Tibial nerve (tissue), 4 donors: ENCODE results near the gene RPN2. TPM values are rescaled to one million over a fixed set of nuclear protein-coding genes. Genes with fewer than 3 reads are reported as not detected.
A peak's percentile ranks its signal among the peaks of the same experiment; 100 is the strongest.

Experiments used
- DNase-seq, 2 donors: peaks; one replicate each; pipeline ENCODE4 v3.0.0-alpha.2; 2019; ENCODE audit warnings: low spot score in 2 of 2
- H3K27ac ChIP-seq, 4 donors: fragments of 200-600 bp; sonication (generic) in 3 of 4; one replicate each; pipeline ENCODE4 v1.5.1; 2017 to 2019; ENCODE audit warnings: mild to moderate bottlenecking in 1 of 4
- H3K27me3 ChIP-seq, 2 donors: fragments of 200-600 bp; sonication (generic) in 1 of 2; one replicate each; pipeline versions ENCODE4 v1.5.1 to v1.6.0; 2017 to 2019
- H3K36me3 ChIP-seq, 3 donors: fragments of 200-600 bp; sonication (generic); one replicate each; pipeline ENCODE4 v1.5.1; 2018 to 2019
- H3K4me1 ChIP-seq, 4 donors: fragments of 200-600 bp; sonication (generic) in 3 of 4; one replicate each; pipeline ENCODE4 v1.5.1; 2017 to 2019
- H3K4me3 ChIP-seq, 4 donors: fragments of 200-600 bp; sonication (generic) in 3 of 4; one replicate each; pipeline ENCODE4 v1.5.1; 2017 to 2019; ENCODE audit warnings: mild to moderate bottlenecking in 1 of 4, moderate library complexity in 1 of 4
- H3K9me3 ChIP-seq, 4 donors: fragments of 200-600 bp; sonication (generic) in 3 of 4; one replicate each; pipeline ENCODE4 v1.5.1; 2017 to 2019
- EP300 ChIP-seq, 2 donors: sonication (generic); formaldehyde crosslinking; IDR thresholded peaks; one replicate each; pipeline ENCODE4 v1.6.1; 2017; ENCODE audit warnings: antibody characterized with exemption in 2 of 2, mild to moderate bottlenecking in 1 of 2
- POLR2A ChIP-seq, 2 donors: fragments of 450-650 bp; IDR thresholded peaks; one replicate each; pipeline ENCODE4 v1.6.1; 2017; ENCODE audit warnings: antibody characterized with exemption in 2 of 2, mild to moderate bottlenecking in 2 of 2, moderate library complexity in 2 of 2
- WGBS, 2 donors: methylation state at CpG; one replicate each; pipeline ENCODE4 v1.1.5; 2018; 5-methylcytosine and 5-hydroxymethylcytosine counted together
- total RNA-seq, 4 donors: library from RNA; depleted of rRNA; stranded (reverse); fragments of >200 nt; gene quantifications; one replicate each; pipeline ENCODE4 v1.1.0, GENCODE V29; 2016
- TF ChIP-seq, protein P1 (sequence below), 5 experiments: fragments of 200-600 bp in 3 of 5; fragments of 450-650 bp in 2 of 5; sonication (generic) in 3 of 5; IDR thresholded peaks; one replicate each; pipeline ENCODE4 v1.5.1; 2016 to 2019; ENCODE audit warnings: antibody characterized with exemption in 5 of 5, mild to moderate bottlenecking in 3 of 5, moderate library complexity in 2 of 5

RPN2 gene
- total RNA-seq, 4 donors from 2014 or later, result 87.7 to 124 (median 101) TPM

DNA sequence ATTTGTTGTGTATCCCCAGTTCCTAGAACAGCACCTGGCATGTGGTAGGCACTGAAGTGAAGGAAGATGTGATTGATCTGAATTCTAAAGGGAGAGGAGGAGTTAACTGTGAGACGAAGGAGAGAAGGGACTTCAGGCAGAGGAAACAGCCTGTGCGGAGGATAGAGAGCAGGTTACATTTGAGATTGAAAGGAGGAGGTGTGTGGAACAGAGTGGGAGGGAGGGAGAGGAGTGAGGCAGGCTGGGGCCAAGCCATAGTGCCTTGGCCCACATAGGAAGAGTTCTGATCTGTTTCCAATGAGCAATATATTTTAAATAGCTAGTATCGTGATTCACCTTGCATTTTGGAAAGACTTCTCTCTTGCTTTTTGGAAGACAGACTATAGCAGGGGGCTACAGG lies 14.1 kb downstream of the RPN2 start:
- Histone ChIP-seq H3K4me1 (peaks cover 0 to 78% (median 15%) of the 10 kb centered on the region in 4 donors), H3K27ac (peak overlapping the region in 2 of 4 donors; percentile 2 to 15), H3K9me3 (no peaks in the 10 kb centered on the region), H3K36me3 (peaks cover 0 to 23% (median 2%) of the 10 kb centered on the region in 3 donors), H3K27me3 (no peaks in the 10 kb centered on the region), H3K4me3 (no peak overlapping the region)
- no peak for DNase-seq
- no peak for TF ChIP-seq POLR2A (IDR thresholded peaks at IDR 0.05)
- TF ChIP-seq EP300 (IDR thresholded peaks at IDR 0.05), result no peak
- TF ChIP-seq, protein P1, sequence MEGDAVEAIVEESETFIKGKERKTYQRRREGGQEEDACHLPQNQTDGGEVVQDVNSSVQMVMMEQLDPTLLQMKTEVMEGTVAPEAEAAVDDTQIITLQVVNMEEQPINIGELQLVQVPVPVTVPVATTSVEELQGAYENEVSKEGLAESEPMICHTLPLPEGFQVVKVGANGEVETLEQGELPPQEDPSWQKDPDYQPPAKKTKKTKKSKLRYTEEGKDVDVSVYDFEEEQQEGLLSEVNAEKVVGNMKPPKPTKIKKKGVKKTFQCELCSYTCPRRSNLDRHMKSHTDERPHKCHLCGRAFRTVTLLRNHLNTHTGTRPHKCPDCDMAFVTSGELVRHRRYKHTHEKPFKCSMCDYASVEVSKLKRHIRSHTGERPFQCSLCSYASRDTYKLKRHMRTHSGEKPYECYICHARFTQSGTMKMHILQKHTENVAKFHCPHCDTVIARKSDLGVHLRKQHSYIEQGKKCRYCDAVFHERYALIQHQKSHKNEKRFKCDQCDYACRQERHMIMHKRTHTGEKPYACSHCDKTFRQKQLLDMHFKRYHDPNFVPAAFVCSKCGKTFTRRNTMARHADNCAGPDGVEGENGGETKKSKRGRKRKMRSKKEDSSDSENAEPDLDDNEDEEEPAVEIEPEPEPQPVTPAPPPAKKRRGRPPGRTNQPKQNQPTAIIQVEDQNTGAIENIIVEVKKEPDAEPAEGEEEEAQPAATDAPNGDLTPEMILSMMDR (IDR thresholded peaks at IDR 0.05), result no peak
- 72 to 79% methylated on average over 3 of the region's 3 CpGs for WGBS, 2 donors

DNA sequence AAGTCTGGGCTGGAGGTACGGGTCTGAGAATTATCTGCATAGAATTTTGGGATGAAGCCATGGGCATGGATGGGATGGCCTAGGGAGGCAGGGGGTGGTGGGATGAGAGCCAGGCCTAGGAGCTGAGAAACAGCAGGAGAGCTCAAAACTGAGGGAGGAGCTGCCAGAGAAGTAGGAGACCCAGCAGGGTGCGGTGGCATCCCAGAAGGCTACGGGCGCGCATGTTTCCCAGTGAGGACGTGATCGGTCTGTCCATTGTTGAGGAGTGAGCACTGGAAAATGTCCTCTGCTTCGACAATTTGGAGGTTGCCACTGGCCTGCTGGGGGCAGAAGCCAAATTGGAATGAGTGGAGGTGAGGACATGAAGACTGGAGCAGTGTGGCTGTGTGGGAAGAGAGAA lies 14.7 kb downstream of the RPN2 start:
- H3K4me3 ChIP-seq, result no peak overlapping the region
- no peak overlapping the region for H3K27ac ChIP-seq
- DNase-seq, result no peak
- H3K9me3 ChIP-seq, result no peaks in the 10 kb centered on the region
- TF ChIP-seq, protein P1 (IDR thresholded peaks at IDR 0.05), result no peak
- TF ChIP-seq POLR2A (IDR thresholded peaks at IDR 0.05), result no peak
- TF ChIP-seq EP300 (IDR thresholded peaks at IDR 0.05), result no peak
- WGBS, 2 donors, result 85 to 91% methylated on average over 8 of the region's 8 CpGs
- H3K36me3 ChIP-seq, result peaks cover 0 to 22% (median 2%) of the 10 kb centered on the region in 3 donors
- H3K27me3 ChIP-seq, result no peaks in the 10 kb centered on the region
- H3K4me1 ChIP-seq, result peaks cover 0 to 77% (median 15%) of the 10 kb centered on the region in 4 donors

DNA sequence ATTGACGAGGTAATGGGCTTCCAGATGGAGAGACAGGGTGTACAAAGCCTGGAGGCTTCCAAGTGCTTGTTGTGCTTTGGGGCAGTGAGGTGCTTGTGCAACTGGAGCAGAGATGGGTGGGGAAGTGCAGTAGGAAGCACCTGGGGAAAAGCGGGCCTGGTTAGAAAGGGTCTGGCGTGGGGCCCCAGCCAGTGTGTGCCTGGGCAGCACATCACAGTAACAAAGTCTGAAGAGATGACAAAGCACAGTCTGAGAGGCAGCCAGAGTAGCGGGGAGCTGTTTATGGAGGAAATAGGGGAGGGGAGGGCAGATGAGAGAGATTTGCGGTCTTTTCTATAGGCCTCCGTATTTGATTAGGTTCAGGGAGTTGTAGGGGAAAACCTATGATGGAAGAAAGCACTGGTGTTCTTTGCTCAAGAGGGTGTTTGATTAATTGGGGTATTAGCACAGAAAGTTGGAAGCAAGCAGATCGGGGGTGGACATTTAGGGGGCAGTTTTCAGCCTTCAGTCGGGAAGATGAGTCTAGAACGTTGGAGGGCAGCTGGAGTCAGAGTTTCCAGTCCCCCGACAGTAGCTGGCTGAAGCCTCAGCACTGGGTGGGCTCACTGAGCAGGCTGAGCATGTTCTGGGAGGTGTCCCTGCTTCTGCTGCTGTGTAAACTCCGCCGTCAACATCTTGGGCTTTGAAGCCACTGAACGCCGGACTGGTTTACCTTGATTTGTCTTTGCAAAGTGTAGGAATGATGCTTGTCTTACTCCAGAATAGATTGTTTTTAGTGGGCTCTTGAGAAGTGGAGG lies 15.7 kb downstream of the RPN2 start:
- DNase-seq, result no peak
- H3K4me3 ChIP-seq, result no peak overlapping the region
- H3K27me3 ChIP-seq, result no peaks in the 10 kb centered on the region
- H3K4me1 ChIP-seq, result peaks cover 0 to 70% (median 13%) of the 10 kb centered on the region in 4 donors
- no peak for TF ChIP-seq POLR2A (IDR thresholded peaks at IDR 0.05)
- TF ChIP-seq EP300 (IDR thresholded peaks at IDR 0.05), result no peak
- TF ChIP-seq, protein P1 (IDR thresholded peaks at IDR 0.05), result no peak
- no peaks in the 10 kb centered on the region for H3K9me3 ChIP-seq
- 42 to 48% methylated on average over 14 of the region's 14 CpGs for WGBS, 2 donors
- peaks cover 0 to 30% (median 2%) of the 10 kb centered on the region in 3 donors for H3K36me3 ChIP-seq
- peak overlapping the region in 1 of 4 donors; percentile 58 for H3K27ac ChIP-seq

DNA sequence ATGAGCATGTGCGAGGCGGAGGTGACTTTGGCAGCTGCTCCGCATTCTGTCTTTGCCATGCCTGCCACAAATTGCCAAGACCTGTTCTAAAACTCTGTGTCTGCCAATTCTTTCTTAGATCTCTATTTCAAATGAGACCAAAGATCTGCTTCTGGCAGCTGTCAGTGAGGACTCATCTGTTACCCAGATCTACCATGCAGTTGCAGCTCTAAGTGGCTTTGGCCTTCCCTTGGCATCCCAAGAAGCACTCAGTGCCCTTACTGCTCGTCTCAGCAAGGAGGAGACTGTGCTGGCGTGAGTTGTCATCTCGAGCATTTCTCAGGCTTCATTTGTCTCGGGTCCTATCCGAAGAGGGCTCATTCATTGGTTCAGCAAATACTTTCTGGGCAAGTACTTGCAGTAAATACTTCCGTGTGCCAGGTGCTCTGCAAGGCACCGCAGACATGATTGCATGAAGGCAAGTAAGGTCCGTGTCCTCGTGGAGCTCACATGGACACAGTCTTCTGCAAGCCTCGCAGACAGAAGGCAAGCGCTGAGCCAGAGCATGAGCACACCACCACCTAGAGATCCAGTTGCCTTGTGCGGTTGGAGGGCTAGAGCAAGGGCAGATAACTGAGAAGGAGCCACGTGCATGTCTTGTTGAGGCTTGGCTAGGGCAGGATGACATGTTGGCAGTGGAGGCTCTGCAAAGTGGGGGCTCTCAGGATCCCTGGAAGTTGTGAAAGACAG lies 20.0 kb downstream of the RPN2 start:
- H3K36me3 ChIP-seq, result peaks cover 0 to 59% (median 5%) of the 10 kb centered on the region in 3 donors
- no peak overlapping the region for H3K27ac ChIP-seq
- no peaks in the 10 kb centered on the region for H3K9me3 ChIP-seq
- no peaks in the 10 kb centered on the region for H3K27me3 ChIP-seq
- TF ChIP-seq POLR2A (IDR thresholded peaks at IDR 0.05) (no peak), EP300 (IDR thresholded peaks at IDR 0.05) (no peak)
- TF ChIP-seq, protein P1 (IDR thresholded peaks at IDR 0.05), result no peak
- H3K4me1 ChIP-seq, result peaks cover 0 to 44% (median 6%) of the 10 kb centered on the region in 4 donors
- DNase-seq, result no peak
- no peak overlapping the region for H3K4me3 ChIP-seq
- WGBS, 2 donors, result 91 to 92% methylated on average over 15 of the region's 16 CpGs

DNA sequence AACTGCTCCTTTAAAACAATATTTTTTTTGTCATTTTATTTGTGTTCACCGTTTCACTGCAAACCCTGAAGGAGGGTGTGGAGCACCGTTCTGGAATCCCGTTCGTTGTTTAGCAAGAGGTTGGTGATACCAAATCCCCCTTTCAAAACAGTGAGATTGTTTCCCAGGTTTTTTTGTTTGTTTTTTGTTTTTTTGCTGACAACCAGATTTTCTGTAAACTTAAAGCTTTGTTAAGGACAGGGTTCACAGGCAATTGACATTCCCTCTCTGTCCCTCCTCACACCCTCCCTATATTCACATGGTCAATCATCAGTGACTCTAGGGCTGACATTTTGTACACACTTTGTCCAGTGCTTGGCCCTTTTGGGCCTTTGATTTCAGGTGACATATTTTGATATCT lies 21.2 kb downstream of the RPN2 start:
- peaks cover 0 to 33% (median under 1%) of the 10 kb centered on the region in 4 donors for H3K4me1 ChIP-seq
- H3K36me3 ChIP-seq, result peaks cover 6 to 72% (median 6%) of the 10 kb centered on the region in 3 donors
- H3K27ac ChIP-seq, result peak overlapping the region in 1 of 4 donors; percentile 5
- 77 to 80% methylated on average over 4 of the region's 4 CpGs for WGBS, 2 donors
- no peak for DNase-seq
- H3K27me3 ChIP-seq, result no peaks in the 10 kb centered on the region
- no peak overlapping the region for H3K4me3 ChIP-seq
- TF ChIP-seq EP300 (IDR thresholded peaks at IDR 0.05) (no peak), POLR2A (IDR thresholded peaks at IDR 0.05) (no peak)
- TF ChIP-seq, protein P1 (IDR thresholded peaks at IDR 0.05), result no peak
- no peaks in the 10 kb centered on the region for H3K9me3 ChIP-seq
